WTC11 (cell line): Measurements from ENCODE around the gene SPPL2B.

Experiments
- ATF3 ChIP-seq: sonication (generic); formaldehyde crosslinking; conservative IDR thresholded peaks from 2 replicates; pipeline ENCODE4 v1.8.1; 2022; ENCODE audit warnings: mild to moderate bottlenecking, missing genetic modification reagents
- CREB1 ChIP-seq: sonication (generic); formaldehyde crosslinking; IDR thresholded peaks from 2 replicates; pipeline ENCODE4 v1.8.0; 2023; ENCODE audit warnings: mild to moderate bottlenecking, missing genetic modification reagents
- CTCF ChIP-seq: fragments of 200-600 bp; IDR thresholded peaks from 2 replicates; pipeline ENCODE4 v1.8.0; 2022; ENCODE audit warnings: antibody characterized with exemption
- E2F1 ChIP-seq: sonication (generic); formaldehyde crosslinking; IDR thresholded peaks from 2 replicates; pipeline ENCODE4 v1.8.0; 2022; ENCODE audit warnings: mild to moderate bottlenecking, missing genetic modification reagents
- ELF4 ChIP-seq: sonication (generic); formaldehyde crosslinking; IDR thresholded peaks from 2 replicates; pipeline ENCODE4 v1.8.1; 2022; ENCODE audit warnings: low read depth, mild to moderate bottlenecking, moderate library complexity, missing genetic modification reagents
- FOXJ3 ChIP-seq: sonication (generic); formaldehyde crosslinking; IDR thresholded peaks from 2 replicates; pipeline ENCODE4 v1.9.0; 2021; ENCODE audit warnings: missing genetic modification reagents, mild to moderate bottlenecking, borderline replicate concordance
- NFYB ChIP-seq: sonication (generic); formaldehyde crosslinking; conservative IDR thresholded peaks from 2 replicates; pipeline ENCODE4 v1.8.0; 2022; ENCODE audit warnings: low read depth, missing genetic modification reagents
- SMAD4 ChIP-seq: sonication (generic); formaldehyde crosslinking; IDR thresholded peaks from 2 replicates; pipeline ENCODE4 v1.8.0; 2022; ENCODE audit warnings: mild to moderate bottlenecking, missing genetic modification reagents
- SP1 ChIP-seq: sonication (generic); formaldehyde crosslinking; conservative IDR thresholded peaks from 2 replicates; pipeline ENCODE4 v1.8.1; 2022; ENCODE audit warnings: missing genetic modification reagents
- TCF7 ChIP-seq: sonication (generic); formaldehyde crosslinking; IDR thresholded peaks from 2 replicates; pipeline ENCODE4 v1.8.0; 2022; ENCODE audit warnings: mild to moderate bottlenecking, low read depth, missing genetic modification reagents, moderate library complexity
- ZBTB21 ChIP-seq: sonication (generic); formaldehyde crosslinking; IDR thresholded peaks from 2 replicates; pipeline ENCODE4 v1.8.1; 2023; ENCODE audit warnings: mild to moderate bottlenecking, missing genetic modification reagents, borderline replicate concordance
- ZNF416 ChIP-seq: fragments of 250-450 bp; sonication (Bioruptor Pico); IDR thresholded peaks from 2 replicates; pipeline ENCODE4 v1.9.0; 2021; ENCODE audit warnings: mild to moderate bottlenecking, inconsistent platforms

- TF ChIP-seq CTCF (no peak), SMAD4 (no peak), ELF4 (CRISPR knock-in tag) (no peak), TCF7 (CRISPR knock-in tag) (no peak), ZBTB21 (no peak), ATF3 (CRISPR knock-in tag) (no peak), CREB1 (CRISPR knock-in tag) (no peak), FOXJ3 (CRISPR knock-in tag) (no peak), ZNF416 (no peak), SP1 (CRISPR knock-in tag) (no peak), E2F1 (CRISPR knock-in tag) (no peak), NFYB (CRISPR knock-in tag) (no peak)
Observed at GRCh38 chr19:2323707-2324106, 4.8 kb upstream of the SPPL2B start.
